NCI-H2081 (cell line): Measurements from ENCODE around the gene TAS1R3.

Experiments used
- DNase-seq, 2 experiments: peaks; one replicate each; lab custom pipeline; 2025; lab: John Stamatoyannopoulos, UW

TAS1R3 gene

GRCh38 chr1:1371746-1372711 is 40.9 kb downstream of the TAS1R3 start:
- DNase-seq: peak; percentile 77 to 87

DNA sequence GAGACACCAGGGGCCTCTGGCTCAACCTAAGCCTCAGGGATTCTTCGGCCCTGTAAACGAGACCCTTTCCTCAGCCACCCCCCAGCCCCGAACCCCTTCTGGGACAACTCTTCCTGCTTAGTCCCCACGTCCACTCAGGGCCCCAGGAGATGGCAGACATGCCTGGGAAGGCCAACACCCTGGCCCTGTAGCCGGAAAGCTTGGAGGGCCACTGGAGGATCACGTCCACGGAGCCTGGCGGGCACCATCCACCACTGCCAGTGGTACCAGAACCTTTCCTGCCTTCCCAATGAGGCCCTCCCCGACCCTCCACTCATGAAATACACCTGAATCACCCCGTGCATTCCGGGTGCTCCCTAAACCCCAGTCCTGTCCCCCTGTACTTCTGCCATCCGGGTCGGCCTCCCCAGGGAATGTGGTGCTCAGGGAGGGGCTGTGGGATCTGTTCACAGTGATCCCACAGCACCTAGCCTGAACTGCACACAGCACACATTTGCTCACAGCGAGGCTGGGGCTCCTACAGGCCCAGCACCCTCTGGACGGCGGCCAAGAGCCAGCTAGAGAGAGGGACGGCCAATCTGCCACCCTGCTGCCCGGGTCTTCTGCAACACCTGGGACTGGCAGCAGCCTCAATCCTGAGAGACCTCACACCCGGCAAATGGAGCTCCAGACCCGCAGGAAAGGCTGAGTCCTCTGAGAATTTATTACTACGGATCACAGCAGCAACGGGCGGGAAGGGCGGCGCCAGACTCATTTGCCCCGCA is 42.2 kb downstream of the TAS1R3 start:
- no peak for DNase-seq

GRCh38 chr1:1373815-1374588 is 42.9 kb downstream of the TAS1R3 start:
- DNase-seq: no peak

GRCh38 chr1:1374589-1374928 is 43.5 kb downstream of the TAS1R3 start:
- no peak for DNase-seq

DNA sequence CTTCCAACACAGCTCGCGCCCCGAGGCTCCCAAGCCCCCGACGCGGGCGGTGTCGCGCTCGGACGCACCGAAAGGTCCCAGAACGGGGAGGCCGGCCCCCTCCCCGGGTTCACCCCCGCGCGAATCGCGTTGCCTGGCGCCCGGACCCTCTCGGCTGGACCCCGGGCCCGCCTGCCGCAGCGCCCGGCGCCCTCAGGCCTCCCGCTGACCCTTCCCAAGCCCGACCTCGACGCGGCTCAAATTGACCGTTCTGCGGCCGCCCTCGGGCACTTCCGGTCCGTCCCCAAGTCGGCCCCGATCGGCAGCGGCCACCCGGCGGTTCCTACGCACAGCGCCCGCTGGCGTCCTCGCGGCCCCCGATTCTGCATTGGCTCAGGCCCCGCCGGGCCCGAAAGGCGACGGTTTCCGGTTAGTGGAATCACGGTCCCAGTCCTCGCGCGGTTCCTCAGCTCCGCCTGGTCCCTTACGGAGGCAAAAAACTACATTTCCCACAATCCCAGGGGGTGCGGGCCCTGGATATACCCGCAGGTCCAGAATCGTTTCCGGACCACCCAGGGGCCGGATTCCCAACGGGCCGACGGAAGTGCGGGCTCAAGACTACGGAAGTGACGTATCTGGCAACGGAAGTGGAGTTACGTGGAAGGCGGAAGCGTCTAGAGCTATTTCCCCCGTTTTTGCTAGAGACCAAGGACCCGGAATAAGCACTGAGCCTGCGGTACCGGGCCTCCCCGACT is 44.0 kb downstream of the TAS1R3 start, which contains the start of gene AURKAIP1:
Gene AURKAIP1 (minus strand): TSS at position 279 of the 734 bp plus-strand sequence. CDS start 451 bp downstream, outside the sequence.
- DNase-seq: peak; percentile 99

DNA sequence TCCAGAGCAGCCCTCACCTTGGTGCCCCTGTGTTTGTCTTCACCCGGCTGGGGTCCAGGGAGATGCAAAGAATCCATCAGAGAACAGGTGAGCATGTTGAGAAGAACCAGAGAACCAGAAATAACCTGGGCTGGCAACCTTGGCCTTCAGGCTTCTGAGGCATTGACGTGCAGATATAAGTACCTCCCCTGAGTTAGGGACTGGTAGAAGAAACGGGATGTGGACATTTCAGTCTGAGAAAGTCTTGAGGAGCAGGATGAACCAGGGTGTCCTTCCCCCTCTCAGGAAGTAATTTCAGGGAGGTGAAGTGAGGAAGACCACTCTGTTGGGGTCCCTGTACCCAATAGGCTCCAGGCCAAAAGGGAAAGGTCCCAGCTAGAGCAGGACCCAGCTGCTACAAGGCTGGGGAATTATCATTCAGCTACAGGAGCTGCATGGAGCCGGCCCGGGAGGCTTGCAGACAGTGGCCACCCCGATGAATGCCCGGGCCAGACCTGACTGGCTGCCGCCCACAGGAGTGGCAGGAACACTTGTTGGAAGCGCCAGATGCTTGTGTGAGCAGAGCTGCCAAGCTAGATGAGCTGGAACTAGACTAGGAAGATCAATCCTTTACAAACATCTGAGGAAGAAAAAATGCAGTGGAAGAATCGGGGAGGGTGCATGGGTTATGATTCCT is 45.6 kb downstream of the TAS1R3 start:
- no peak for DNase-seq

GRCh38 chr1:1377540-1378205 is 46.6 kb downstream of the TAS1R3 start:
- DNase-seq: no peak

DNA sequence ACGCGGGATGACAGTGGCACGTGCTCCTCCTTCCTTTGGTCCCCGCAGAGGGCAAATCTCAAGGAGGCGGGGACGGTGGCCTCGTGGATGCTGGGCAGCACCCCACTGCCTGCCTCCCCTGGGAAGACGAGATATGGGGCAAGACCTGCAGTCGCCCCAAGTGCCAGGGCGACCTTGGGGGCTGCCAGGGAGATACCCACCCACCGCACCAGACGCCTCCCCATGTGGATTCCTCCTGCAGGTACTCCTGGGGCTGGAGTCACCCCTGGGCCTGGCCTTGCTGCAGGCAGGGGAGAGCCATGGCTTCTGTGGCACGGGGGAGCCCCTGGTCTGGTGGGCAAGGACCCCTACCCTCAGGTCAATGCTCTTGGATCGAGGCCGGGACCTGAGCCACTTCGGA is 49.8 kb downstream of the TAS1R3 start:
- DNase-seq: no peak

- DNase-seq: no peak
Measured at GRCh38 chr1:1381294-1381693, 50.2 kb downstream of the TAS1R3 start.
